ENCODE measurements around the gene NEUROG1.

Gene NEUROG1

GRCh38 chr5:135535820-135536801 lies at the start of gene NEUROG1:
Gene NEUROG1, minus strand, starts transcription at chr5:135535964. Its CDS starts 274 bp downstream, at chr5:135535690.
- no peak within 1 kb of the TSS for H3K4me3 ChIP-seq (ENCODE audit: low read depth, low read length)
- H3K27me3 ChIP-seq (ENCODE audit: control insufficient read depth, insufficient read depth, low read length), result no peaks in the 10 kb centered on the region
- H3K4me2 ChIP-seq (ENCODE audit: low read length), result peak within 1 kb of the TSS; percentile 4
- H3K27ac ChIP-seq, result no peak within 1 kb of the TSS
- no peaks in the 10 kb centered on the region for H3K79me2 ChIP-seq
- H3K4me1 ChIP-seq, result peaks cover 3% of the 10 kb centered on the region
- no peak within 1 kb of the TSS for H2AFZ ChIP-seq
- no peak for TF ChIP-seq CTCF (IDR thresholded peaks at IDR 0.05)
- H3K9ac ChIP-seq, result no peak within 1 kb of the TSS
- H3K36me3 ChIP-seq (ENCODE audit: control insufficient read depth, insufficient read depth, low read length), result no peaks in the 10 kb centered on the region
- no peaks in the 10 kb centered on the region for H3K9me3 ChIP-seq (ENCODE audit: control insufficient read depth, low read length)

- TF ChIP-seq CTCF (IDR thresholded peaks at IDR 0.05), result no peak
- Histone ChIP-seq H3K4me2 (ENCODE audit: low read length) (no peak overlapping the region), H3K9ac (no peak overlapping the region), H3K36me3 (ENCODE audit: control insufficient read depth, insufficient read depth, low read length) (no peaks in the 10 kb centered on the region), H3K4me1 (no peaks in the 10 kb centered on the region), H3K9me3 (ENCODE audit: control insufficient read depth, low read length) (no peaks in the 10 kb centered on the region), H2AFZ (no peak overlapping the region), H3K27ac (no peak overlapping the region), H3K27me3 (ENCODE audit: control insufficient read depth, insufficient read depth, low read length) (no peaks in the 10 kb centered on the region), H3K4me3 (ENCODE audit: low read depth, low read length) (no peak overlapping the region), H3K79me2 (no peaks in the 10 kb centered on the region)
These were observed 49.2 kb upstream of the NEUROG1 start for GRCh38 chr5:135584918-135585317.

DNA sequence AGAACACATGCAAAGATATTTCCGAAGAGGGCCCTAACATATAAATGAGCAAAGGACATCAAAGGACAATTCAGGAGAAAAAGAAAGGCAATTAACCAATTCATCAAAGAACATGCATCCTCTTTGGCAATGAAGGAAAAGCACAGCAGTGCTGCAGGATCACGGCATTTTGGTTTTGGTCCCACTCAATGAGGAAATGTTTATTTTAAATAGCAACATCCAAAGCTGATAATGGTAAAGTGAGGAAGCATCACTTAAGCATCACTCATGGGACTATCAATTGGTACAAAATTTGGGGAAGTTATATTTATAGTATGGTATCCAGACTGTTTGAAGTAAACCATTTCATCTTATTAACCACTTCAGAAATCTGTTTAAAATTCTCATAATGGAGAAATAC lies 48.5 kb upstream of the NEUROG1 start:
- Histone ChIP-seq H3K9me3 (ENCODE audit: control insufficient read depth, low read length) (no peaks in the 10 kb centered on the region), H3K9ac (no peak overlapping the region), H3K4me2 (ENCODE audit: low read length) (no peak overlapping the region), H3K4me3 (ENCODE audit: low read depth, low read length) (no peak overlapping the region), H3K27me3 (ENCODE audit: control insufficient read depth, insufficient read depth, low read length) (peaks cover under 1% of the 10 kb centered on the region), H3K79me2 (no peaks in the 10 kb centered on the region), H3K4me1 (no peaks in the 10 kb centered on the region), H3K36me3 (ENCODE audit: control insufficient read depth, insufficient read depth, low read length) (no peaks in the 10 kb centered on the region), H2AFZ (no peak overlapping the region), H3K27ac (no peak overlapping the region)
- TF ChIP-seq CTCF (IDR thresholded peaks at IDR 0.05), result no peak

GRCh38 chr5:135582099-135582781 lies 46.5 kb upstream of the NEUROG1 start:
- Histone ChIP-seq H3K9ac (no peak overlapping the region), H3K9me3 (ENCODE audit: control insufficient read depth, low read length) (no peaks in the 10 kb centered on the region), H3K36me3 (ENCODE audit: control insufficient read depth, insufficient read depth, low read length) (no peaks in the 10 kb centered on the region), H3K27ac (no peak overlapping the region), H3K4me3 (ENCODE audit: low read depth, low read length) (no peak overlapping the region), H3K4me1 (no peaks in the 10 kb centered on the region), H2AFZ (no peak overlapping the region), H3K4me2 (ENCODE audit: low read length) (no peak overlapping the region), H3K79me2 (no peaks in the 10 kb centered on the region), H3K27me3 (ENCODE audit: control insufficient read depth, insufficient read depth, low read length) (peaks cover 2% of the 10 kb centered on the region)
- TF ChIP-seq CTCF (IDR thresholded peaks at IDR 0.05), result no peak

All from parathyroid adenoma (tissue), 2 donors.